HG03175 (cell line): Measurements from ENCODE around the gene ACTN4.

ENCODE experiments used
- ATAC-seq: cut with Tn5 transposase; IDR thresholded peaks from one replicate; pipeline ENCODE4 v1.9.1; 2021; ENCODE audit warnings: mild to moderate bottlenecking, moderate library complexity; ENCODE audit not compliant: unreplicated experiment

ACTN4 gene

GRCh38 chr19:38693380-38694223 is 46.2 kb downstream of the ACTN4 start:
- no peak for ATAC-seq

GRCh38 chr19:38695317-38695683 is 47.9 kb downstream of the ACTN4 start:
- no peak for ATAC-seq

GRCh38 chr19:38695832-38696728 is 48.6 kb downstream of the ACTN4 start:
- no peak for ATAC-seq

GRCh38 chr19:38696729-38697055 is 49.2 kb downstream of the ACTN4 start:
- ATAC-seq: no peak

- ATAC-seq: no peak
These were observed 49.7 kb downstream of the ACTN4 start for GRCh38 chr19:38697197-38697596.

- no peak for ATAC-seq
These were observed 50.2 kb downstream of the ACTN4 start for GRCh38 chr19:38697641-38698071.

- ATAC-seq: no peak
These were observed 51.0 kb downstream of the ACTN4 start for GRCh38 chr19:38698225-38699026.

- no peak for ATAC-seq
These were observed 51.5 kb downstream of the ACTN4 start for GRCh38 chr19:38699027-38699346.

- no peak for ATAC-seq
These were observed 52.3 kb downstream of the ACTN4 start for GRCh38 chr19:38699647-38700349.

GRCh38 chr19:38700350-38700901 is 53.0 kb downstream of the ACTN4 start:
- ATAC-seq: no peak

GRCh38 chr19:38700902-38701454 is 53.5 kb downstream of the ACTN4 start:
- no peak for ATAC-seq

- ATAC-seq: no peak
These were observed 54.1 kb downstream of the ACTN4 start for GRCh38 chr19:38701455-38702063.

- ATAC-seq: no peak
These were observed 54.8 kb downstream of the ACTN4 start for GRCh38 chr19:38702278-38702677.

GRCh38 chr19:38703509-38703908 is 56.1 kb downstream of the ACTN4 start:
- ATAC-seq: no peak

GRCh38 chr19:38704488-38705026 is 57.1 kb downstream of the ACTN4 start:
- no peak for ATAC-seq

GRCh38 chr19:38705197-38706019 is 58.0 kb downstream of the ACTN4 start:
- ATAC-seq: no peak

- ATAC-seq: no peak
These were observed 59.5 kb downstream of the ACTN4 start for GRCh38 chr19:38706792-38707511.
